HEK293T (cell line): ENCODE measurements around the gene CCM2.

ENCODE experiments used
- FOXA1 ChIP-seq: fragments of 450-650 bp; IDR thresholded peaks from 2 replicates; pipeline ENCODE4 v1.6.1; 2016; ENCODE audit warnings: mild to moderate bottlenecking
- SUZ12 ChIP-seq: fragments of 450-650 bp; IDR thresholded peaks from 2 replicates; pipeline ENCODE4 v1.6.1; 2016; ENCODE audit warnings: mild to moderate bottlenecking

DNA sequence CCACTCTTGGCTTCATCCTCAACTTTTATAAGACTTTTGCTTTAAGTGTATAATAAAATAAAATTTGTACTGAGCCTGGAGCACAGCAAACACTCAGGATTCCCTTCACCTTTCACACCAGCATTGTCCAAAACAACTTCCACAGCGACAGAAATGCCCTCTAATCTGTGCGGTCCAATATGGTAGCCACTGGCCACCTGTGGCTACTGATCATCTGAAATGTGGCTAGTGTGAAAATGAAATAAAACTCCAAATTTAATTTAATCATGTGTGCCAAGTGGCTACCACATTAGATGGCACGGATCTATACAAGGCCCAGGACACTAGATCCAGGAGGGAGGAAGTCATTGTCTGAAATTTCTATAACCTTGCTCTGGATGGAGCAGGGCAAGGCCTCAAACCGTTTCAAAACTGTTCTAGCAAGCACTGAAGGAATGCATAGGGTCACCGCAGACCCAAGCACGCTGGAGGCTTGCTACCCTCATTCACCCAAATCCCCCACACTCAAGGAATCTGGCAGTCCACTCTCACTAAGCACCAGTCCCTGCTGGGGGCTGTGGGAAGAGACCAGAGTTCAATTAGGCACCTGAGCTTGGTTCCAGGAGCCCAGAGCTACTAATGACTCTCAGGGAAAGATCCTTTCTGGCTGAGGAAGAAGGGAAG lies 14.8 kb upstream of the CCM2 start:
- no peak for TF ChIP-seq FOXA1
- no peak for TF ChIP-seq SUZ12
